ENCODE data around the gene MAPK8. TPM values are rescaled to one million over a fixed set of nuclear protein-coding genes. Genes with fewer than 3 reads are reported as not detected.

MAPK8 gene
- total and polyA plus RNA-seq, 8 donors: 1.2 to 85.0 (median 22.3) TPM

DNA sequence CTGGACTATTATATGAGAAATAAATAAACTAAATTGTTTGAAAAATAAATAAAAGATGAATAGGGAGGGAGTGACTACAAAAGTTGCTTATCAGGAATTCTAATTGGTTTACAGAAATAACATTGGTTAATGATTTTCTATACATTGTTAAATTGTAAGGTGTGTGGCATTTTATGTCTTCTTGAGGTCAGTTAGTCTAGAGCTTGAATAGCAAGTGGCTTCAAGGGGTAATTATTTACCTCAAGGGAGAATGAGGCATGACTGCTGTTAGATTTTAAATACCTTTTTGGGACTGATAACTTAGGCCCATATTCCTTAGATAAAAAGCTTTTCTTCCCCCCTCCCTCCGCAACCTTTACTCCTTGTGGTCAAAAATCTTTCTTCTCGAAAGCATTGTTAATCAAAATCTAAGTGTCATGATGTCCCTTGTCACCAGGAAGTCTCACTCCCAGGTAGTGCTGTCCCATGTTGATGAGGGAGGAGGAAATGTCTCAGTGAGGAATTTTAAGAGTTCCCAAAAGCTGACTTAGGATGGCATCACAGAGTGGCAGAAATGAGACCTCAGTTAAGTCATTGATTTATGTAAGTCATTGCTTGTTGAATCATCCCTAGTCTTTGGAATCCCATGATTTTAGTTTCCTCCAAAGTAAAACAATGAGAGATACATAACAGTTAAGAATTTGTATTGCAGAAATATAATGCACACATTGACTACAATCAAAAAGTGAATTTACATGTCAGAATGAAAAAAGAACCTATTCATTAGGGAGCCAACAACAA, 71.5 kb downstream of the MAPK8 start:
- no peak for DNase-seq
- no peaks in the 10 kb centered on the region for H3K36me3 ChIP-seq
- H3K27me3 ChIP-seq: no peaks in the 10 kb centered on the region
- intact Hi-C loops (cut with DNase I; ENCODE audit: low total_unique reads): no loop called here
- TF ChIP-seq, protein P1, sequence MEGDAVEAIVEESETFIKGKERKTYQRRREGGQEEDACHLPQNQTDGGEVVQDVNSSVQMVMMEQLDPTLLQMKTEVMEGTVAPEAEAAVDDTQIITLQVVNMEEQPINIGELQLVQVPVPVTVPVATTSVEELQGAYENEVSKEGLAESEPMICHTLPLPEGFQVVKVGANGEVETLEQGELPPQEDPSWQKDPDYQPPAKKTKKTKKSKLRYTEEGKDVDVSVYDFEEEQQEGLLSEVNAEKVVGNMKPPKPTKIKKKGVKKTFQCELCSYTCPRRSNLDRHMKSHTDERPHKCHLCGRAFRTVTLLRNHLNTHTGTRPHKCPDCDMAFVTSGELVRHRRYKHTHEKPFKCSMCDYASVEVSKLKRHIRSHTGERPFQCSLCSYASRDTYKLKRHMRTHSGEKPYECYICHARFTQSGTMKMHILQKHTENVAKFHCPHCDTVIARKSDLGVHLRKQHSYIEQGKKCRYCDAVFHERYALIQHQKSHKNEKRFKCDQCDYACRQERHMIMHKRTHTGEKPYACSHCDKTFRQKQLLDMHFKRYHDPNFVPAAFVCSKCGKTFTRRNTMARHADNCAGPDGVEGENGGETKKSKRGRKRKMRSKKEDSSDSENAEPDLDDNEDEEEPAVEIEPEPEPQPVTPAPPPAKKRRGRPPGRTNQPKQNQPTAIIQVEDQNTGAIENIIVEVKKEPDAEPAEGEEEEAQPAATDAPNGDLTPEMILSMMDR (IDR thresholded peaks at IDR 0.05): no peak
- TF ChIP-seq POLR2AphosphoS5 (IDR thresholded peaks at IDR 0.05) (no peak), POLR2A (IDR thresholded peaks at IDR 0.05) (no peak), EP300 (IDR thresholded peaks at IDR 0.05) (no peak)
- WGBS, 5 donors: 77 to 85% (median 79%) methylated on average over 2 of the region's 2 CpGs
- peaks cover 0 to 16% (median 6%) of the 10 kb centered on the region in 4 donors for H3K9me3 ChIP-seq
- H3K27ac ChIP-seq: no peak overlapping the region
- H3K4me1 ChIP-seq: peaks cover 0 to 7% (median 0%) of the 10 kb centered on the region in 4 donors
- H3K4me3 ChIP-seq: no peak overlapping the region

GRCh38 chr10:48378675-48379074, 72.2 kb downstream of the MAPK8 start:
- Histone ChIP-seq H3K4me1 (peaks cover 0 to 7% (median 3%) of the 10 kb centered on the region in 4 donors), H3K36me3 (no peaks in the 10 kb centered on the region), H3K27ac (no peak overlapping the region), H3K27me3 (no peaks in the 10 kb centered on the region), H3K4me3 (no peak overlapping the region), H3K9me3 (peaks cover 0 to 16% (median 6%) of the 10 kb centered on the region in 4 donors)
- intact Hi-C loops (cut with DNase I; ENCODE audit: low total_unique reads): no loop called here
- DNase-seq: no peak
- 78 to 95% (median 90%) methylated on average over 3 of the region's 3 CpGs for WGBS, 5 donors
- TF ChIP-seq EP300 (IDR thresholded peaks at IDR 0.05) (no peak), POLR2AphosphoS5 (IDR thresholded peaks at IDR 0.05) (no peak), POLR2A (IDR thresholded peaks at IDR 0.05) (no peak)
- TF ChIP-seq, protein P1 (IDR thresholded peaks at IDR 0.05): no peak

DNA sequence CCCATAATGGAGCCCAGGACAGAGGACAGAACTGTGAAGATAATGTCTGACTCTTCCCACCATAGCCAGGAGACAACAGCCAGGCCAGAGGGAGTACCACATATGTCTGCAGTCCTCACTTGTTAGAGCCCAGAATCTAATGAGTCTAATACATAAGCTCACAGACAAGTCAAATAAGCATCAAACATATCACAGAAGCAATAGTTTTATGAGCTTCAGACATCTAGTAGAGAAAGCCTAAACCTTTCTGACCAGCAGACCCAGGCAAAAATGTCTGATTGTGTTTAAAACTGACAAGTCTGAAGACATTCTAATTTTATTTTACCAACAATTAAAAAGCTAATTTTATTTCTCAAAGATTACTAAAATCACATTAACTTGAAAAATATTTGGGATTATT, 75.5 kb downstream of the MAPK8 start:
- Histone ChIP-seq H3K9me3 (peaks cover 0 to 16% (median 6%) of the 10 kb centered on the region in 4 donors), H3K36me3 (no peaks in the 10 kb centered on the region), H3K27ac (no peak overlapping the region), H3K4me1 (peaks cover 0 to 8% (median 3%) of the 10 kb centered on the region in 4 donors), H3K4me3 (no peak overlapping the region), H3K27me3 (no peaks in the 10 kb centered on the region)
- DNase-seq: no peak
- intact Hi-C loops (cut with DNase I; ENCODE audit: low total_unique reads): no loop called here
- TF ChIP-seq, protein P1 (IDR thresholded peaks at IDR 0.05): no peak
- TF ChIP-seq POLR2AphosphoS5 (IDR thresholded peaks at IDR 0.05): no peak
- no peak for TF ChIP-seq EP300 (IDR thresholded peaks at IDR 0.05)
- no peak for TF ChIP-seq POLR2A (IDR thresholded peaks at IDR 0.05)

DNA sequence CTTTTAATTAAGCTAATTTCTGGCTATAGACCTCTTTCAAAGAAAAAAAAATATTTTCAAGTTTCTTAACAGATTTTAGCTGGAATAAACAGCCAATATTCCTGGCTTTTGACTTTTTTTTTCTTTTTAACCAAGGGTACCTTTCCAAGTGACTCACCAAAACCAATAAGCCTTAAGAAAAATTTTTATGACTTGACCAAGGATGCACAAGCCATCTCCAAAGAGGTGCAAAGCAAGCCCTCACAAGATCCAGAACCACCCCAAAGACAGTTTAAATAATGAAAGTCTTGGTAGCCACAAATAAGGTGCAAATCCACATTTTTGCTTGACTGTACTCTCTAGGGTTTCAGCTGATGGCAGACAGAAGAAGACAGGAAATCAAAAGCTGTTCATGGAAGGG, 76.5 kb downstream of the MAPK8 start:
- peaks cover 0 to 8% (median 0%) of the 10 kb centered on the region in 4 donors for H3K4me1 ChIP-seq
- no peak overlapping the region for H3K27ac ChIP-seq
- no peaks in the 10 kb centered on the region for H3K27me3 ChIP-seq
- no peak for DNase-seq
- TF ChIP-seq, protein P1 (IDR thresholded peaks at IDR 0.05): no peak
- no peak for TF ChIP-seq POLR2AphosphoS5 (IDR thresholded peaks at IDR 0.05)
- TF ChIP-seq POLR2A (IDR thresholded peaks at IDR 0.05): no peak
- TF ChIP-seq EP300 (IDR thresholded peaks at IDR 0.05): no peak
- intact Hi-C loops (cut with DNase I; ENCODE audit: low total_unique reads): no loop called here
- no peaks in the 10 kb centered on the region for H3K36me3 ChIP-seq
- peaks cover 0 to 16% (median 6%) of the 10 kb centered on the region in 4 donors for H3K9me3 ChIP-seq
- no peak overlapping the region for H3K4me3 ChIP-seq
